ENCODE measurements around the gene LRRC41.
"Not testable (repeated sequence)": the region's sequence is repeated elsewhere in the genome, so short reads cannot be mapped to it uniquely, and the experiment has no call there.

LRRC41 gene

GRCh38 chr1:46329807-46330206 lies 26.4 kb upstream of the LRRC41 start:
- intact Hi-C loops (cut with DNase I); DNase-seq: not testable (repeated sequence)

- peak in 1 of 10 donors; percentile 36 for DNase-seq
- intact Hi-C loops (cut with DNase I) = not testable (repeated sequence)
Measured at GRCh38 chr1:46328182-46328581, 24.8 kb upstream of the LRRC41 start.

GRCh38 chr1:46325285-46326076 lies 22.1 kb upstream of the LRRC41 start:
- intact Hi-C loops (cut with DNase I); DNase-seq: not testable (repeated sequence)

- intact Hi-C loops (cut with DNase I) = not testable (repeated sequence)
- DNase-seq = peak in 1 of 10 donors; percentile 31
Measured at GRCh38 chr1:46322191-46322590, 18.8 kb upstream of the LRRC41 start.

- intact Hi-C loops (cut with DNase I) = not testable (repeated sequence)
Measured at GRCh38 chr1:46319960-46320914, 16.8 kb upstream of the LRRC41 start.

GRCh38 chr1:46319301-46319700 lies 15.9 kb upstream of the LRRC41 start:
- DNase-seq; intact Hi-C loops (cut with DNase I): not testable (repeated sequence)

More at GRCh38 chr1:46319960-46320914, 16.8 kb upstream of the LRRC41 start:
- peak in 1 of 10 donors; percentile 9 for DNase-seq

GRCh38 chr1:46317323-46317722 lies 13.9 kb upstream of the LRRC41 start:
- peak in 1 of 10 donors; percentile 0 for DNase-seq
- intact Hi-C loops (cut with DNase I) = no loop called here

- intact Hi-C loops (cut with DNase I) = no loop called here
- peak in 1 of 10 donors; percentile 2 for DNase-seq
Measured at GRCh38 chr1:46315669-46316403, 12.4 kb upstream of the LRRC41 start.

GRCh38 chr1:46310321-46310720 lies 6.9 kb upstream of the LRRC41 start:
- DNase-seq = no peak
- intact Hi-C loops (cut with DNase I) = no loop called here

GRCh38 chr1:46309401-46310159 lies 6.2 kb upstream of the LRRC41 start:
- intact Hi-C loops (cut with DNase I) = no loop called here
- peak in 2 of 10 donors; percentile 13 to 34 for DNase-seq

GRCh38 chr1:46306159-46306530 lies 2.7 kb upstream of the LRRC41 start:
- DNase-seq = peak in 2 of 10 donors; percentile 29 to 43
- intact Hi-C loops (cut with DNase I) = no loop called here

GRCh38 chr1:46303872-46304326 lies 483 bp upstream of the LRRC41 start:
- intact Hi-C loops (cut with DNase I) = loop anchor here (2.0 kb wide), 2 partner anchors 37 to 57 kb away; partner anchors contain the start of genes NSUN4 and RAD54L
- DNase-seq = no peak

- peak in 7 of 10 donors; percentile 20 to 87 (median 48) for DNase-seq
- intact Hi-C loops (cut with DNase I) = loop anchor here (2.0 kb wide), 2 partner anchors 38 to 56 kb away; partner anchors contain the start of genes NSUN4 and RAD54L
Measured at GRCh38 chr1:46302641-46303037, 777 bp downstream of the LRRC41 start.

- intact Hi-C loops (cut with DNase I) = loop anchor here (2.0 kb wide), 2 partner anchors 39 to 55 kb away; partner anchors contain the start of genes NSUN4 and RAD54L
- peak; percentile 25 to 92 (median 36) for DNase-seq
Measured at GRCh38 chr1:46301808-46302640, 1.4 kb downstream of the LRRC41 start.

- intact Hi-C loops (cut with DNase I) = no loop called here
- peak in 1 of 10 donors; percentile 75 for DNase-seq
Measured at GRCh38 chr1:46301406-46301807, 2.0 kb downstream of the LRRC41 start.

- intact Hi-C loops (cut with DNase I) = no loop called here
- DNase-seq = peak in 1 of 10 donors; percentile 57
Measured at GRCh38 chr1:46300673-46301405, 2.6 kb downstream of the LRRC41 start.

GRCh38 chr1:46298387-46298786 lies 5.0 kb downstream of the LRRC41 start:
- intact Hi-C loops (cut with DNase I) = no loop called here

GRCh38 chr1:46295306-46295705 lies 8.1 kb downstream of the LRRC41 start:
- intact Hi-C loops (cut with DNase I) = no loop called here
- no peak for DNase-seq

More at GRCh38 chr1:46298387-46298786, 5.0 kb downstream of the LRRC41 start:
- no peak for DNase-seq
